GM18868 (cell line): ENCODE measurements around the gene SLC35D1.
"Not testable (repeated sequence)": the region's sequence is repeated elsewhere in the genome, so short reads cannot be mapped to it uniquely, and the experiment has no call there.

Experiments used
- ATAC-seq: cut with Tn5 transposase; IDR thresholded peaks from one replicate; pipeline ENCODE4 v1.9.1; 2021; ENCODE audit warnings: mild to moderate bottlenecking, moderate library complexity; ENCODE audit not compliant: unreplicated experiment

The SLC35D1 gene

GRCh38 chr1:66996018-66996682 lies 57.8 kb downstream of the SLC35D1 start:
- ATAC-seq = peak; percentile 84

- ATAC-seq = no peak
Measured at GRCh38 chr1:66993076-66993475, 60.9 kb downstream of the SLC35D1 start.

- no peak for ATAC-seq
Measured at GRCh38 chr1:66985835-66986234, 68.1 kb downstream of the SLC35D1 start.

GRCh38 chr1:66984491-66984890 lies 69.5 kb downstream of the SLC35D1 start:
- peak; percentile 87 for ATAC-seq

- ATAC-seq = no peak
Measured at GRCh38 chr1:66982561-66983260, 71.2 kb downstream of the SLC35D1 start.

- no peak for ATAC-seq
Measured at GRCh38 chr1:66981679-66982078, 72.3 kb downstream of the SLC35D1 start.

GRCh38 chr1:66980745-66981367 lies 73.1 kb downstream of the SLC35D1 start:
- no peak for ATAC-seq

GRCh38 chr1:66979621-66980020 lies 74.3 kb downstream of the SLC35D1 start:
- not testable (repeated sequence) for ATAC-seq

GRCh38 chr1:66978201-66978600 lies 75.7 kb downstream of the SLC35D1 start:
- no peak for ATAC-seq

- no peak for ATAC-seq
Measured at GRCh38 chr1:66968574-66968973, 85.4 kb downstream of the SLC35D1 start.

- not testable (repeated sequence) for ATAC-seq
Measured at GRCh38 chr1:66966188-66966873, 87.6 kb downstream of the SLC35D1 start.

- ATAC-seq = no peak
Measured at GRCh38 chr1:66957938-66958337, 96.0 kb downstream of the SLC35D1 start.

GRCh38 chr1:66954208-66954607 lies 99.7 kb downstream of the SLC35D1 start:
- ATAC-seq = peak; percentile 46

- no peak for ATAC-seq
Measured at GRCh38 chr1:66951513-66951912, 102.4 kb downstream of the SLC35D1 start.
